ENCODE data around the gene SSH3.
"Not testable (repeated sequence)": the region's sequence is repeated elsewhere in the genome, so short reads cannot be mapped to it uniquely, and the experiment has no call there.

The SSH3 gene

DNA sequence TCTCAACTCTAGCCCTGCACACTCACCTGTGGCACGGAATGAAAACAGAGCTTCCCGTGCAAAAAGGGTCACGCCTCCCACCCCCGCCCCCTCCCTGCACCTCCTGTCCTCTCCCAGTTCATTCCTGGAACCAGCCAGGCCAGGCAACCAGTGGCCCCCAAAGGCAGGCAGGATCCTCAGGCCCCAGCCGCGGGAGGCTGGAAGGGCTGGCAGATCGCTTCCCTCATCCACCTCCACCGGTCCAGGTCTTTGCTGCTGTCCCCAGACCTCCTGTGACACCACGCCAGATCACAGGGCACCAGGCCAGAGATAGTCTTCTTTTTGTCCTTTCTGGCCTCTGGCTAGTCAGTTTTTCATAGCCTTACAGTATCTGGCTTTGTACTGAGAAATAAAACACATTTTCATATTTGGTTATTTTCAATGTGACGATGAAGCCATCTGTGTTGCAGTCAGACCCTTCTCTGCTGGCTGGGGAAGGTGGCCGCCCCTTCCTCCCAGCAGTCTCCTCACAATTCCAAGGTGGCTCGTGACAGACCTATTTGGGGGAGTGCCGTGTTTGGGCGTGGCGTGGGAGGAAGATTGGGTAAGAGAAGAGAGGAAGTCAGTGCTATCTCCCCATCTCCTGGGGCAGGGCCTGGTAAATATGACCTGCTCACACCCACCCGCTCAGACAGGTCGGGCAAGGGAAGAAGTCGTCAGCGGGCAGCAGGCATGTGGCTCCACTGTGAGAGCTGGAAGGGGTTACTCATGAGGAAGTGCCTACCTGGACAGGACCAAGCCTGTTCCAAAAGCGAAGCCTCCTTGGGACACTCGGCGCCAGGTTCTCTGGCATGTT lies 9.1 kb downstream of the SSH3 start:
- DNase-seq: no peak

- DNase-seq: no peak
Measured at GRCh38 chr11:67313125-67313890, 10.0 kb downstream of the SSH3 start.

- no peak for DNase-seq
Measured at GRCh38 chr11:67314218-67314617, 10.9 kb downstream of the SSH3 start.

GRCh38 chr11:67315325-67315909 lies 12.1 kb downstream of the SSH3 start:
- DNase-seq: peak; percentile 15

GRCh38 chr11:67316882-67317204 lies 13.5 kb downstream of the SSH3 start:
- DNase-seq: no peak

- peak; percentile 96 for DNase-seq
Measured at GRCh38 chr11:67317205-67317887, 14.0 kb downstream of the SSH3 start.

DNA sequence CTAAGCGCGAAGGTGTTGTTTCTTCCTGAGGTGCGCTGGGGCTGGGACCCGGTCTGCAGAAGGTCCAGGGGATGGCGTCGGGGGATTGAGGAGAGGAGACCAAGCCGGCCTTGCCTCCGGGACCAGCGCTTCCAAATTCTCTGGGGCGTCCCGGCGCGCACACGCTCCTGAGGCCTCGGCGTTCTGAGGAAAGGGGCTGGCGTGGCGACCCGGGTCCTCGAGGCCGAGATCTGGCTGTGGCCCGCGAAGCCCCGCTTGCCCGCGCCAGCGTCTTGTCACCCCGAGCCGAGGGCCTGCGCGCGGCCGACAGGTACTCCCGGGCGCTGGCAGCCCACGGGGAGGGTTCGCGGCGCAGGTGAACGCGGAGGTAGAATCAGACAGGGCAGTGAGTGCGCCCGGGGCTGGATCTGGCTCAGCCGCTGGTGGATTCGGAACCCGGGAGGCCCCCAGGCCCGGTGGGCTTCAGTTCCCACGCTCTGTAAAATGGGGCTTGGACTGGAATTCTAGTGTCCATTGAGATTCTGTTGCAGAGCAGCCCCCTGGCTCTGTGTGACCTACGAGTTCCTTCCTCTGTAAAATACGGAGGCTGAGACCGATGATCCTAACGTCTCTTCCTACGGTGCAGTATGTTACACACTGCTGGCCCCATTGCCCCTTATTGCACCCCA lies 14.7 kb downstream of the SSH3 start:
- DNase-seq: no peak

DNA sequence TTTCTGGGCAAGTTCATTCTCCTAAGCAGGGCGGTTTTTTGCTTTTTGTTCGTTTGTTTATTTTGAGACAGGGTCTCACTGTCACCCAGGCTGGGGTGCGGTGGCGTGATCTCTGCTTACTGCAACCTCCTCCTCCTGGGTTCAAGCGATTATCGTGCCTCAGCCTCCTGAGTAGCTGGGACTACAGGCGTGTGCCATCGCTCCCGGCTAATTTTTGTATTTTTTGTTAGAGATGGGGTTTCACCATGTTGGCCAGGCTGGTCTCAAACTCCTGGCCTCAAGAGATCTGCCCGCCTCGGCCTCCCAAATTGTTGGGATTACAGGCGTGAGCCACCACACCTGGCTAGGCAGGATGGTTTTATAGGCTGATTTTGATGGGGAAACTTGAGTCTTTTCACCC lies 15.5 kb downstream of the SSH3 start:
- not testable (repeated sequence) for DNase-seq

- no peak for DNase-seq
Measured at GRCh38 chr11:67320011-67320410, 16.7 kb downstream of the SSH3 start.

GRCh38 chr11:67320691-67321090 lies 17.4 kb downstream of the SSH3 start:
- no peak for DNase-seq

GRCh38 chr11:67321313-67321871 lies 18.1 kb downstream of the SSH3 start:
- DNase-seq: no peak

GRCh38 chr11:67322049-67322448 lies 18.7 kb downstream of the SSH3 start:
- no peak for DNase-seq

DNA sequence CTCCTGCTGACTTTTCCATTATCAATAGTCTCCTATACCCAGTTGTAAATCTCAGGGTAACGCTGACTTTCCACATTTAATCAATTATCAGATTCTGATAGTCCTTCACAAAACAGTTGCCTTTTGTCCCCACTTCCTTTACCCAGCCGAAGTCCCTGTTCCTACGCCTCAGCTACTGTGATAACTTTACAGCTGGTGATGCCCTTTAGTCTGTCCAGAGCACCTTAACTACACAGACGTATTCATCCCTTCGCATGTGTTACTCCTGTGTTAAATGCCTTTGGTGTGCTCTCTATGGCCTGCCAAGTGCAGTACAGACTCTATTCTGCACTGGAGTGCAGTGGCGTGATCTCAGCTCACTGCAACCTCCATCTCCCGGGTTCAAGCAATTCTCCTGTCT lies 20.2 kb downstream of the SSH3 start:
- DNase-seq: no peak

DNA sequence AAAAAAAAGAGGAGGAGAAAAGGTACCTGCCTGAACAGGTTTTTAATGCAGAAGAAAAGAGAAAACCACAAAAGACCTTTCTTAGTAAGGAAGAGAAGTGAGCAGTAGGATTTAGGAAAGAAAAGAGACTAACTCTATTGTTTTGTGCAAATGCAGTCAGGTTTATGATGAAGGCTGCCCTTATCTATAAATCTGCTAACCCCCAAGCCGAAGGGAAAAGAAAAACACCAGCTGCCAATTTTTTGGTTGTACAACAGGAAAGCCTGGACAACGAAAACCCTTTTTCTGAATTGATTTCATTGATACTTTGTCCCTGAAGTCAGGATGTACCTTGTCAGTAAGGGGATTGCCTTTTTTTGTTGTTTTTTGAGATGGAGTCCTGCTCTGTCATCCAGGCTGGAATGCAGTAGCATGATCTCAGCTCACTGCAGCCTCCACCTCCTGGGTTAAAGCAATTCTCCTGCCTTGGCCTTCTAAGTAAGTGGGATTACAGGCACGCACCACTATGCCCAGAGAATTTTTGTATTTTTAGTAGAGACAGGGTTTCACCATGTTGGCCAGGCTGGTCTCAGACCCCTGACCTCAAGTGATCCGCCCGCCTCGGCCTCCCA lies 28.9 kb downstream of the SSH3 start:
- DNase-seq: no peak

GRCh38 chr11:67337257-67337656 lies 33.9 kb downstream of the SSH3 start:
- no peak for DNase-seq

GRCh38 chr11:67344264-67344663 lies 40.9 kb downstream of the SSH3 start:
- no peak for DNase-seq

DNA sequence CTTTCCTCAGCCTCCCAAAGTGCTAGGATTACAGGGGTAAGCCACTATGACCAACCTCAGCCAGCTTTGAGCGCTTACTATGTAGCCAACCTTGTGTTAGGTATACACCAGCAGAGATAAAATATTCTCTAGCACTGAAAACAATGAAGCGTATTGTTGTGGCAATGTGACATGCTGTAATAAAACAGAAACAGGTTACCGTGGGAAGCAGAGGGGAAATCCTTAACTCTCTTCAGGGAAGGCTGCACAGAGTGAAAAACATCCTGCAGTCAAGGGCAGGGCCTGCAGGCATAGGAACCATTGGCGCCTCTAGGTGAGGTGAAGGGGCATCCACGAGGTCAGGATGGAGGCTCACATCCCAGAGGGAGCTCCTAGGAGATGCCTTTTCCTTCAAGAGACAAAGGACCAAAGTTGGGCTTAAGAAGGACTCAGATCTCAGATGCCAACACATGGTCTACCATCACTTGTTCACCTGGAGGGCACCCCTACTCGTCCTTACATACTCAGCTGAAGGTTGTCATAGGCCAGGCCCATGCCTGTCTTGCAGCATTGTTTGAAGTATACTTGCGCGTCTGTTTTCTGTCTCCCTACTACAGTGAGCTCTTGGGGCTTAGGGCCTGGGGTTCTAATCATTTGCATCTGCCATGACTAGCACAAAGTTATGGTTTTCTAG lies 42.1 kb downstream of the SSH3 start:
- DNase-seq: no peak

GRCh38 chr11:67345920-67346819 lies 42.8 kb downstream of the SSH3 start:
- DNase-seq: peak; percentile 26

- no peak for DNase-seq
Measured at GRCh38 chr11:67347964-67348749, 44.8 kb downstream of the SSH3 start.

- DNase-seq: no peak
Measured at GRCh38 chr11:67349036-67349435, 45.7 kb downstream of the SSH3 start.
